ENCODE measurements around the gene UNC13A.

Gene UNC13A

GRCh38 chr19:17669419-17669818 lies 18.7 kb downstream of the UNC13A start:
- DNase-seq (ENCODE audit: low spot score) = no peak

- no peak for DNase-seq (ENCODE audit: low spot score)
Observed at GRCh38 chr19:17665058-17665457, 23.1 kb downstream of the UNC13A start.

- no peak for DNase-seq (ENCODE audit: low spot score)
Observed at GRCh38 chr19:17659996-17660395, 28.2 kb downstream of the UNC13A start.

GRCh38 chr19:17658666-17659065 lies 29.5 kb downstream of the UNC13A start:
- no peak for DNase-seq (ENCODE audit: low spot score)

- DNase-seq (ENCODE audit: low spot score) = no peak
Observed at GRCh38 chr19:17658240-17658639, 29.9 kb downstream of the UNC13A start.

- DNase-seq (ENCODE audit: low spot score) = no peak
Observed at GRCh38 chr19:17656970-17657369, 31.2 kb downstream of the UNC13A start.

GRCh38 chr19:17655751-17656472 lies 32.2 kb downstream of the UNC13A start:
- no peak for DNase-seq (ENCODE audit: low spot score)

GRCh38 chr19:17654993-17655392 lies 33.2 kb downstream of the UNC13A start:
- no peak for DNase-seq (ENCODE audit: low spot score)

- no peak for DNase-seq (ENCODE audit: low spot score)
Observed at GRCh38 chr19:17652627-17653026, 35.5 kb downstream of the UNC13A start.

GRCh38 chr19:17648786-17649185 lies 39.4 kb downstream of the UNC13A start:
- no peak for DNase-seq (ENCODE audit: low spot score)

- DNase-seq (ENCODE audit: low spot score) = no peak
Observed at GRCh38 chr19:17648097-17648660, 40.0 kb downstream of the UNC13A start.

GRCh38 chr19:17647071-17648020 lies 40.8 kb downstream of the UNC13A start:
- DNase-seq (ENCODE audit: low spot score) = no peak

- no peak for DNase-seq (ENCODE audit: low spot score)
Observed at GRCh38 chr19:17646441-17646840, 41.7 kb downstream of the UNC13A start.

- DNase-seq (ENCODE audit: low spot score) = no peak
Observed at GRCh38 chr19:17645339-17645963, 42.7 kb downstream of the UNC13A start.

- DNase-seq (ENCODE audit: low spot score) = no peak
Observed at GRCh38 chr19:17642656-17643055, 45.5 kb downstream of the UNC13A start.

GRCh38 chr19:17641846-17642245 lies 46.3 kb downstream of the UNC13A start:
- DNase-seq (ENCODE audit: low spot score) = no peak

GRCh38 chr19:17641181-17641580 lies 47.0 kb downstream of the UNC13A start:
- no peak for DNase-seq (ENCODE audit: low spot score)

GRCh38 chr19:17633700-17634099 lies 54.5 kb downstream of the UNC13A start:
- DNase-seq (ENCODE audit: low spot score) = no peak

GRCh38 chr19:17632577-17632976 lies 55.6 kb downstream of the UNC13A start:
- no peak for DNase-seq (ENCODE audit: low spot score)

GRCh38 chr19:17629760-17630159 lies 58.4 kb downstream of the UNC13A start:
- no peak for DNase-seq (ENCODE audit: low spot score)

- no peak for DNase-seq (ENCODE audit: low spot score)
Observed at GRCh38 chr19:17627921-17628320, 60.2 kb downstream of the UNC13A start.

GRCh38 chr19:17627161-17627560 lies 61.0 kb downstream of the UNC13A start:
- no peak for DNase-seq (ENCODE audit: low spot score)
